ENCODE results near the gene PLIN3.
"Not testable (repeated sequence)": the region's sequence is repeated elsewhere in the genome, so short reads cannot be mapped to it uniquely, and the experiment has no call there.

The PLIN3 gene

DNA sequence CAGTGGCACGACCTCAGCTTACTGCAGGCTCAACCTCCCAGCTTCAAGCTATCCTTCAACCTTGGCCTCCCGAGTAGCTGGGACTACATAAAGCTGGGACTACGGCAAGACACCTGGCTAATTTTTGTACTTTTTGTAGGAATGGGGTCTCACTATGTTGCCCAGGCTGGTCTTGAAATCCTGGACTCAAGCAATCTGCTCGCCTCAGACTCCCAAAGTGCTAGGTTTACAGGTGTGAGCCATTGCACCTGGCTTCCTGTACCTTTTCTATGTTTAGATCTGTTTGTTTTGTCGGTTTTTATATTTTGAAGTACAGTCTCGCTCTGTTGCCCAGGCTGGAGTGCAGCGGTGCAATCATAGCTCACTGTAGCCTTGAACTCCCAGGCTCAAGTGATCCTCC, 18.4 kb downstream of the PLIN3 start:
- no peak for DNase-seq (ENCODE audit: low read depth, low spot score)

DNA sequence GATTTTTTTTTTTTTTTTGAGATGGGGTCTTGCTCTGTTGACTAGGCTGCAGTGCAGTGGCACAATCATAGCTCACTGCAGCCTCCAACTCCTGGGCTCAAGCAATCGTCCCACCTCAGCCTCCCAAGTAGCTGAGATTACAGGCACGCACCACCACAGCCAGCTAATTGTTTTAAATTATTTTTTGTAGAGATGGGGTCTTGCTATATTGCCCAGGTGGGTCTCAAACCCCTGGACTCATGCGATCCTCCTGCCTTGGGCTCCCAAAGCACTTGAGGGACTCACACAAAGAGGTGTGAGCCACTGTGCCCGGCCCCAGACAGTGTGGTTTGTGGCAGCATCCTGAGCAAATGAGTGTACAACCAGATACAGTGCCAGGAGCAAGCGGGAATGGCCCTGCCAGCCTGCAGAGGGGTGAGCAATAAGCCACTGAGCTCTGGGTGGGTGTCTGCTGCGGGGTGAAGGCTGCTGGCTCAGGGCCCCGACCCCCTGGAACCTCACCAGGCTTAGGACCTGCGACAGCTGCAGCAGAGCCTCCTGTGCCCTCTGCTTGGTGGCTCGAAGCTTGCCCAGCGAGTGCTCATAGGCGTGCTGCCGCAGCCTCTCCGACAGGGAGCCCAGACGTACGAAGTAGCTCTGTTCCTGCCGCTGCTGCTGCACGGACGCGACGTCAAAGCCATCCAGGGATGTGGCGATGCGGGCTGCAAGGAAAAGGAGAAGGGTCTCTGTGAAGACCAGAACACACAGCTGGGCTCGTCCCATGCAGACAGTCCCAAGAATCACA, 20.1 kb downstream of the PLIN3 start:
- DNase-seq (ENCODE audit: low read depth, low spot score): no peak

DNA sequence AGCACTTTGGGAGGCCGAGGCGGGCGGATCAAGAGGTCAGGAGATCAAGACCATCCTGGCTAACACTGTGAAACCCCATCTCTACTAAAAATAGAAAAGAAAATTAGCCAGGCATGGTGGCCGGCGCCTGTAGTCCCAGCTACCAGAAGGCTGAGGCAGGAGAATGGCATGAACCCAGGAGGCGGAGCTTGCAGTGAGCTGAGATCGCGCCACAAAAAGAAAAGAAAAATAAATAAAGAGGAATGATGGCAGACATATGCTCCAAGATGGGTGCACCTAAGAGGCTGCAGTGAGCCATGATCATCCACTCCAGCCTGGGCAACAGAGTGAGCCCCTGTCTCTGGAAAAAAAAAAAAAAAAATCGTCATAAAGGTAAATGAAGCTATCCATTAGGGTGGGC, 21.5 kb downstream of the PLIN3 start:
- not testable (repeated sequence) for DNase-seq (ENCODE audit: low read depth, low spot score)

DNA sequence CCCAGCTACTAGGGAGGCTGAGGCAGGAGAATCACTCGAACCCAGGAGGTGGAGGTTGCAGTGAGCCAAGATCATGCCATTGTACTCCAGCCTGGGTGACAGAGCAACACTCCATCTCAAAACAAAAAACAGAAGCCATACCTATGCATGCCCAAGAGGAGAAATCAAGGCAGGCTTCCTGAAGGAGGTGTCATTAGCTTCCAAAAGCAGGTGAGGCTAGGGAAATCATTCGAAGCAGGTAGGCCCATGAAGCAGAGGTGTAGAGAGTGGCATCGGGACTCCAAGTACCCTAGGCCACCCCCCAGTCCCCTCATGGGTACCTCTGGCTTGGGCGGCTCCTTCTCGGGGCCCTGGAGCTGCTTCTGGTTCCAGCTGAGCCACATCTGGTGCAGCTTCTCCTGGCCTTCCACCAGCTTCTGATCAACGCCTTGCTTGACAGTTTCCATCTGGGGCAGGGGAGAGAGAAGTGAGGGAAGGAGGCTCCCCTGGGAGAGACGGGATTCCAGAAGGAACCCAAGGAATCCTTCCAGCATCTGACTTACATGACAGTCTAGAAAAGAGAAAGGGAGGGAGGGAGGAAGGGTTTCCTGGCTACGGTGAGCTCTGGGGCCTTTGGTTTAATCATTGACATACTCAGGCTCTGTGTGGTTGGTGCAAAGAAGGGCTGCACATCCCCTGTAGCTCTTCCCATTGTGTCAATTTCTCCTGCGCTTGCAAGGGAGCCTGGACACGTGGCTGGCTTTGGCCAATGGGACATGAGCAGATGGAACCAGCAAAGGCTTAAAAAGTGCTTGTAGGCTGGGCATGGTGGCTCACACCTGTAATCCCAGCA, 22.9 kb downstream of the PLIN3 start:
- DNase-seq (ENCODE audit: low read depth, low spot score): no peak

DNA sequence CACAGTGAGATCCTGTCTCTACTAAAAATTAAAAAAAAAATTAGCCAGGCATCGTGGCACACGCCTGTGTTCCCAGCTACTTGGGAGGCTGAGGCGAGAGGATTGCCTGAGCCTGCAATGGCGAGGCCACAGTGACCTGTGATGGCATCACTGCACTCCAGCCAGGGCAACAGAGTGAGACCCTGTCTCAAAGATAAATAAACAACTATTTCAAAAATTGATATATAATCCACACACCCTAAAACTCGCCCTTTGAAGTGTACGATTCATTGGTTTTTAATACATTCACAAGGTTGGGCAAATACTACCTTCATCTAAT, 23.9 kb downstream of the PLIN3 start:
- no peak for DNase-seq (ENCODE audit: low read depth, low spot score)

DNA sequence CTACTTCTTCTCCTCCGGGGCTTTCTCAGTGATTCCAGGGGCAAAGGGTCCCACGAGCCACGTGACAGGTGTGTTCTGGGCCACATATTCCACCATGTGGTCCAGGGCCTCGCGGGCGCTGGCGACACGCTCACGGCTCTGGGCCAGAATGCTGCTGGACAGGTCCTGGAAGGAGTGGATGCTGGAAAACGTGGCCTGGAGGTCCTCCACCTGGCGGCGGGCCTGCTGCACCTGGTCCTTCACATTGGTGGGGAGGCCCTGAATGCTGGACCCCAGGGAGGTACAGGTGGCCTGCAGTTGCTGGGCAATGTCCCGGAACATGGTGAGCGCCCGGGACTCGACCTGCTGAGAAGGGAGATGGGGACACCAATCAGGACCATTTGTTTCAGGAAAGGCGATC, 28.3 kb downstream of the PLIN3 start:
- DNase-seq (ENCODE audit: low read depth, low spot score): no peak

DNA sequence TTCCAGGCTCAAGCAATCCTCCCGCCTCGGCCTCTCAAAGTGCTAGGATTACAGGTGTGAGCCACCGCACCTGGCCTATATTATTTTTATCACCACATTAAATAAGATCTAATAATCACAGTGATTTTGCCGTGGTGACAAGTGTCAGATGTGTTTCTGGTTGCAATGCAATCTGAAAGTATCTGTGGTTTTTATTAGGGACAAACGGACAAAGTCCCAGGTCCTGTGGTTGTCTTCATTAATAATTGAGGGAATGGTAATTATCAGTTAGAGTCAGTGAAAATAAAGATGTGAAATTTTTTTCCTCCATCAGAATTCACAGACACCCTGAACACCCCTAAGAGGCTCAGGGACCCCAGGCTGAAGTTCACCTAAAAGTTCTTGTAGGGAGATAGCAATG, 34.7 kb downstream of the PLIN3 start:
- DNase-seq (ENCODE audit: low read depth, low spot score): no peak

DNA sequence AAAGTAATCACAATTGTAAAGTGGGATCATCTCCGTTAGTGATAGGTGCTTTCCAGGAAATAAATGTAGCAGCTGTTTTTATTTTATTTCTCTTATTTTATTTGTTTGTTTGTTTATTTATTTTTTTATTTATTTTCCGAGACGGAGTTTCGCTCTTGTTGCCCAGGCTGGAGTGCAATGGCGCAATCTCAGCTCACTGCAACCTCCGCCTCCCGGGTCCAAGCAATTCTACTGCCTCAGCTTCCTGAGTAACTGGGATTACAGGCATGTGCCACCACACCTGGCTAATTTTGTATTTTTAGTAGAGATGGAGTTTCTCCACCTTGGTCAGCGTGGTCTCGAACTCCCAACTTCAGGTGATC, 35.5 kb downstream of the PLIN3 start:
- DNase-seq (ENCODE audit: low read depth, low spot score): not testable (repeated sequence)

DNA sequence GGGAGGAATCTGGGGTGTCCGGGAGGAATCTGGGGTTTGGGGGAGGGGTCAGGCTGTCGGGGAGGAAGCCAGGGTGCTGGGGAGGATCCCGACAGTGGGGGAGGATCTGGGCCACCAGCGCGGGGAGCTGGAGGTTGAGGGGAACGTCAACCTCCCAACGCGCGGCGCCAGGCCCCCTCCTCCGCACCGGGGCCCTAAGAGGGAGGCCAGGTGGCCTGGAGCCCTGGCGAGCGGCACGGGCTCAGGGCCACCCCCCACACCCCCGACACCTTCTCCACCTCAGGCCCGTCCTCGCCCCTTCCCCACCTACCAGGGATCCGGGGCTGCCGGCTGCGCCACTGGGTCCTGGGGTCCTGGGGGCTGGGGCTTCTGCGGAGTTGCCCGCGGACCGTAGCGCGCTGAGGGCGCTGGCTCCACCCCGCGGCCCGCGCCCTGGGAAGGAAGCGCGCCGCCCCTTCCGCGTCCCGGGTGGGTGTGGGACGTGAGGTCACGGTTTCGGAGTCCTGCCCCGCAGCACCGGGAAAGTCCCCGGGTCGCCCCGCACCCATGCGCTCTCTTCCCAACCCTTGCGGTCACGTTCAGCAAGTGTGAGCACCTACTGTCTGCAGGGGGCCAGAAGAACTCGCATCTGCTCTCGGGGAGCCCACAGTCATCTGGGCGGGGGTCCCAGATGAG, 36.0 kb downstream of the PLIN3 start, which contains the start of gene TICAM1:
TSS of gene TICAM1 (minus strand) at position 409 of the 675 bp plus-strand sequence. CDS start 13,335 bp downstream, outside the sequence.
- no peak for DNase-seq (ENCODE audit: low read depth, low spot score)

DNA sequence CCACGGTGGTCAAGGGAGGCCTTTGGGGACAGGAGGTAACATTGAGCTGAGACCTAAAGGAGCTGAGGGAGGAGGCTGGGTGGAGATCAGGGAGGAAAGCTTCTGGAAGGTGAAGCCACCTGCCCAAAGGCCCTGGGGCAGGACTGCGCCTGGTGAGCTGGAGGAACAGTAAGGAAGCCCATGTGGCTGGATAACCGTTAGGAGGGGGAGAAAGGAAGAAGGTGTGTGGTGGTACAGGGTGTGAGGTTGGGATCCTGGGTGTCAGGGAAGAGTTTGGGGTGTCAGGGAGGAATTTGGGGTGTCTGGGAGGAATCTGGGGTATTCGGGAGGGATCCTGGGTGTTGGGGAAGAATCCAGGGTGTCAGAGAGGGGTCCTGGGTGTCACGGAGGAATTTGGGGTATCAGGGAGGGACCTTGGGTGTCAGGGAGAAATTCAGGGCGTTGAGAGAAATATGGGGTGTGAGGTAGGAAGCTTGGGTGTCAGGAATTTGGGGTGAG, 36.6 kb downstream of the PLIN3 start:
- DNase-seq (ENCODE audit: low read depth, low spot score): no peak

DNA sequence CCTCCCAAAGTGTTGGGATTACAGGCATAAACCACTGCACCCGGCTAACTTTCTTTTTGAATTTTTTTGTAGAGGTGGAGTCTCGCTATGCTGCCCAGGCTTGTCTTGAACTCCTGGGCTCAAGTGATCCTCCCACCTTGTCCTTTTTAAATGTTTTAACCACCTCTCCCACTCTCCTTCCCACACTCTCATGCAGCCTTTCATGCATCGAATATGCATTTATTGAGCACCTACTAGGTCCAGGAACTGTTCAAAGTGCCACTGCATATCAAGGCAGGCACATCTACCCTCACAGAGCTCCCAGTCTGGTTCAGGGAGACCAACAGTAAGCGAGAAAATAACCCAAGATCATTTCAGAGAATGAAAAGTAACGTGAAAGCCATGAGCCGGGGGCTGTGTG, 37.1 kb downstream of the PLIN3 start:
- DNase-seq (ENCODE audit: low read depth, low spot score): no peak

DNA sequence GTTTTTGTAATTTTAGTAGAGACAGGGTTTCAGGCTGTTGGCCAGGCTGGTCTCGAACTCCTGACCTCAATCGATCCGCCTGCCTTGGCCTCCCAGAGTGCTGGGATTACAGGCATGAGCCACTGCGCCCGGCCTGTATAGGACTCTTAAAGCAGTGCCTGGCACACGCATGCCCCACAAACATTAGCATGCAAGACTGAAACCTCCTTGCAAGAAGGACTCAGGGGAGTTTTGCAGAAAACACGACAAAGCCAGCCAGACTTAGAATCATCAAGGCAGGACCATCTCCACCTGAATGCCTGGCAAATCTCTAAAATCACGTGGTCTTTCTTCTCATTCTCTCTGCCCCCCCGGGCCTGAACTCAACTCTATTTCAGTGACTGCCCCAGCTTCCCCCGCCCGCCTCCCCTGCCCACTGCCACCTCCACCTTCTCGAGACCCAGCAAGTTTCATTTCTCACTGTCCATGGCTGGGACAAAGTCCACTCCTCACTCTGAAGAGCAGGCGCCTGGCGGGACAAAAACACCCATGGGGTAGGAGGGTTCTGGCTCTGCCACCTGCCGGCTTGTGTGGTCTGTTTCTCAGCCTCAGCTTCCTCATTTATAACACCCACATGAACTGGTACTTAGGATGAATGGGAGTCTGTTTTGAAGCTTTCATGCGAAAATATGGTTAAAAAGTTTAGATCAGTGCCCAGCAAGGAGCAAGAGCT, 38.3 kb downstream of the PLIN3 start:
- DNase-seq (ENCODE audit: low read depth, low spot score): no peak

DNA sequence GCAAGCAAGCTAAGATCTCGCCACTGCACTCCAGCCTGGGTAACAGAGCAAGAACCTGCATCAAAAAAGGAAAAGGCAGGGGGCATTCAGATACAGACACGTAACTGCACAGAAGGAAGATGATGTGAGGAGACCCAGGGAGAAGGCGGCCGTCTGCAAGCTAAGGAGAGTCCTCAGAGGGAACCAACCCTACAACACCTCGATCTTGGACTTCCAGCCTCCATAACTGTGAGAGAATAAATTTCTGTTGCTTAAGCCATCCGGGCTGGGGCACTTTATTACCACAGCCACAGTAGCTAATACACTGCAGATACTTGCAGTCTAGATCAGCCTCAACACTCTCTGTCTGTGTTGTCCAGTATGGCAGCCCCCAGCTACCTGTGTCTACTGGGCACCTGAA, 43.9 kb downstream of the PLIN3 start:
- DNase-seq (ENCODE audit: low read depth, low spot score): no peak

DNA sequence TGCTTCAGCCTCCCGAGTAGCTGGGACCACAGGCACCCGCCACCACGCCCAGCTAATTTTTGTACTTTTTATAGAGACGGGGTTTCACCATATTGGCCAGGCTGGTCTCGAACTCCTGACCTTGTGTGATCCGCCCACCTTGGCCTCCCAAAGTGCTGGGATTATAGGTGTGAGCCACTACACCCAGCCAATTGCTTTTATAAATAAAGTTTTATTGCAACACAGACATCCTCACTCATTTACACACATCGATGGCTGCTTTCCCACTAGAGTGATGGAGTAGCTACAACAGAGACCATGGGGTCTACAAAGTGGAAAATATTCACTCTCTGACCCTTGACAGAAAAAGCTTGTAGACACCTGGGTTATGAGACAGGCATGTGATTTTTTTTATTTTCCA, 45.1 kb downstream of the PLIN3 start:
- DNase-seq (ENCODE audit: low read depth, low spot score): not testable (repeated sequence)

DNA sequence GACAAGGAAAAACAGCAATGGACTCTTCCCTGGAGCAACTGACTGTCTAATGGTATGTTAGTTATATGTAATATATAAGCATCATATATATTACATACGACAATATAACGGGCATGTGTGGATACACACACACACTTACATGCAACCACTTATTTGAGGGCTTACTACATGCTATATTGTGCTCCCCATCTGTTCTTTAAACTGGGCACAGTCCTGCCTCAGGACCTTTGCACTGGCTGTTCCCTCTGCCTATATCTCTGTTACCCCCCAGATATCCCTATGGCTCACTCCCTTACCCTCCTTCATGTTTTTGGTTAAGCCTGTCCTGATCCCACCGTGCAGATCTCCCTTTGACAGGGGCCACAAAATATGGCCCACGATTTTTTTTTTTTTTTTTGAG, 46.2 kb downstream of the PLIN3 start:
- DNase-seq (ENCODE audit: low read depth, low spot score): no peak

DNA sequence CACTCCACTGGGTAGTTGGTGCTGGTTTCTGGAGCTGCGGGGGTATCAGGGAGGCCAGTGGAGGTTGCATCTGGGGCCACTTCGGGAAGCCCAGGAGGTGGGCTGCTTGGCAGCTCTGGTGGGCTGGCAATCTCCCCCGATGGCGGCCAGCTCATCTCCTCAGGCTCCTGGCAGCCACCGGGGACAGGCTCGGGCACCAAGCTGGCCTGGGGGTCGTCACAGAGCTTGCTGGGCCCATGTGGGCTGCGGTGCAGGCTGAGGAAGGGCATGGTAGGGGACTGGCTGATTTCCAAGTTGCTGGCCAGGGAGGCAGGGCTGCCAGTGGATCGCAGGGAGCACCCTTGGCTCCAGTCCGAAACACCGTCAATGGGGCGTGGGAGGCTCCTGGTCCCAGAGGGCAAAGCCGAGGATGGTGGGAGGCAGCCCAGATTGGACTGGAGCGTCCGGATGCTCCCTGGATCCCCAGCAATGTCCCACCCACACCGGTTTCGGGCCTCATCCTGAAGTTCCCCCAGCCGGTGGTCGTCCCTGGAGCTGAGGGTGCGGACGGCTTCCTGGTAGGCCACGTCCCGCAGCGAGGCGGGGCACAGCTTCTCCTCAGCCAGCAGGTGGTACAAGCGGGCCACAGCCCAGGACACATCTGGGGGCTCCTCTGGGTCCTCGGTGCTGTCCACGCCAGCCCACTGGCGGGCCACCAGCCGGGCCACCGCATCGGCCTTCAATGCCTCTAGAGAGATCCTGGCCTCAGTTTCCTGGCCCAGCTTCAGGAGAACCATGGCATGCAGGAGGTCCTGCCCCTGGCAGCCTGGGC, 49.8 kb downstream of the PLIN3 start:
- no peak for DNase-seq (ENCODE audit: low read depth, low spot score)

DNA sequence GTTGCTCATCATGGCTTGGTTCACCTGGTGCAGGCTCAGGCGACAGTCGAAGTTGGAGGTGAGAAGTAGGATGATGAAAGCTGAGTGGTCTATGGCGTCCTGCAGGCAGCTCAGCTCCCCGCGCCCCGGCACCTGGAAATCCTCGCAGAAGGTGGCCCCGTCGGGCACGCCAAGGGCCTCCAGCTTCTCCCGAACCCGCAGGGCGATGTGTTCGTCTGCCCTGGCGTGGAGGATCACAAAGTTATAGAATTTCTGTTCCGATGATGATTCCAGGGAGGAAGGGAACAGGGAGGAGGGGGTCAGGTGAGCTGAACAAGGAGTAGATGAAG, 50.6 kb downstream of the PLIN3 start:
- DNase-seq (ENCODE audit: low read depth, low spot score): no peak

DNA sequence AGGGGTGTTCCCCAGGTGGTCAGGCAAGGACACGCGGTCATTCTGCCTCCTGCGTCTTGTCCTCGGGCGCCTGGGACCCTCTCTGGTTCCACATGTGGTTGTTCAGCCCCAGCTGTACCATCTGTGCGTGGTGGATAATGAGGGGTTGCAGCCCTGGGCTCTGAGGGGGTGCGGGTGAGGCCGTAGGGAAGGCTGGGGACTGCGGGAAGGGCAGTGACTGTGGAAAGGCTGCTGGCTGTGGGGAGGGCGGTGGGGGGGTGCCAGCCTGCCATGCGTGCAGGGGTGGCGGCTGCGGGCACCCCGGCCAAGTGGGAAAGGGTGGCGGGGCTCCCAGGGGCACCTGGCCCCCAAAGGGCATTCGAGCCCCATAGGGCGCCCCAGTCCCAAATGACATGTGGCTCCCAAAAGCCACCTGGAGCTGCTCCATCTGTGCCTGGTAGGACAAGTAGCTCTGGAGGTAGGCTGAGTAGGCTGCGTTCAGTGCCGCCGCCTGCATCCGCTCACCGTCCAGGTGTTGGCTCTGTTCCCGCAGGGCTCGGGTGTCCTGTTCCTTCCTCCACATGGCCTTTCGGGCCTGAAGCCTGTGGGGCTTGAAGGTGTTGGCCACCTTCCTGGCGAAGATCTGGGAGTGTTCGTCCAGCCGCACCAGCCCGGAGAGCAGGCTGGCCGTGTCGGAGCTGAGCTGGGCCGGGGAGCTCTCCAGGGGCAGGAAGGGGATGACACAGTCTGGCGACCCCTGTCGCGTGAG, 51.1 kb downstream of the PLIN3 start:
- DNase-seq (ENCODE audit: low read depth, low spot score): no peak

DNA sequence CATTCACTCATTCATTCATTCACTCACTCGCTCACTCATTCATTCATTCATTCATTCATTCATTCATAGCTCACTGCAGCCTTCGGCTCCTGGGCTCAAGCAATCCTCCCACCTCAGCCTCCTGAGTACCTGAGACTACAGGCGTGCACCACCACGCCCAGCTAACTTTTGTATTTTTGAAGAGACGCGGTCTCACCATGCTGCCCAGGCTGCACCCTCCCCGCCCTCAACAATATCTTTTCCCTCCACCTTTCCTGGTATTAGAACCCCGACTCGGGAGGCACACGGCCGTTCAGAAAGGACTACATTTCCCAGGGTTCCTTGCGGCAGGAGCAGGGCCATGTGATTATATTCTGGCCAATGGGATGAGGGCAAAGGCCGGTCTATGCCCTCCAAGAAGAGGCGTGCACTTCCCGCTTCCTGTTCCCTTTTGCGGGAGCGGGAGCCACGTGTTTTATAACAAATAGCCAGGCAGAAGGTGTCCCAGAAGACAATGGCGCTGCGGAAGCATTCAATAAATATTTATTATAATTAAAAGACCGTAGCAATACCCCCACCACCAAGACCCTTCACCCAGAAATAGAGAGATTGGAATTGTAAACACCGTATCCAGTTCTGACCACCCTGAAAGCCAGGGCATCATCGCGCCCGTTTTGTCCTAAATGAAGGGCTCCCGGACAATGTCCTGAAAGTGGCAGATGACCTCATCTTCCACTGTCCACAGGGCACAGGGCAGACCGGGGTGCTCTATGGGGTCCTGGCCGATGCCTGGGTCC, 51.9 kb downstream of the PLIN3 start:
- DNase-seq (ENCODE audit: low read depth, low spot score): peak; percentile 48
